Smooth muscle cell (in vitro differentiated cells): Measurements from ENCODE around the gene ESYT2. TPM values are rescaled to one million over a fixed set of nuclear protein-coding genes. Genes with fewer than 3 reads are reported as not detected.

ENCODE experiments used
- DNase-seq: peaks from one replicate; lab custom pipeline; 2025; ENCODE audit not compliant: unreplicated experiment; lab: John Stamatoyannopoulos, UW
- H2AFZ ChIP-seq: fragments of 200-600 bp; sonication (generic); 2 replicates; pipeline ENCODE4 v1.6.0; 2016; ENCODE audit warnings: antibody characterized with exemption, low read depth, mild to moderate bottlenecking
- H3F3A ChIP-seq: fragments of 200-600 bp; sonication (generic); 2 replicates; pipeline ENCODE4 v1.6.0; 2017; ENCODE audit warnings: antibody characterized with exemption, low read depth
- H3K27ac ChIP-seq: fragments of 200-600 bp; sonication (generic); 2 replicates; pipeline ENCODE4 v1.5.1; 2016; ENCODE audit warnings: low read depth, mild to moderate bottlenecking
- H3K27me3 ChIP-seq: fragments of 200-600 bp; sonication (generic); 2 replicates; pipeline ENCODE4 v1.6.1; 2016; ENCODE audit warnings: low read depth, mild to moderate bottlenecking
- H3K36me3 ChIP-seq: fragments of 200-600 bp; sonication (generic); 2 replicates; pipeline ENCODE4 v1.5.1; 2016; ENCODE audit warnings: low read depth
- H3K4me1 ChIP-seq: fragments of 200-600 bp; sonication (generic); 2 replicates; pipeline ENCODE4 v1.5.1; 2016; ENCODE audit warnings: low read depth
- H3K4me2 ChIP-seq: fragments of 200-600 bp; sonication (generic); 2 replicates; pipeline ENCODE4 v1.6.0; 2016; ENCODE audit warnings: mild to moderate bottlenecking
- H3K4me3 ChIP-seq: fragments of 200-600 bp; sonication (generic); 2 replicates; pipeline ENCODE4 v1.5.1; 2016; ENCODE audit warnings: mild to moderate bottlenecking
- H3K79me2 ChIP-seq: fragments of 200-600 bp; sonication (generic); 2 replicates; pipeline ENCODE4 v1.6.0; 2016; ENCODE audit warnings: low read depth, mild to moderate bottlenecking
- H3K9ac ChIP-seq: fragments of 200-600 bp; sonication (generic); 2 replicates; pipeline ENCODE4 v1.6.0; 2016; ENCODE audit warnings: low read depth
- H3K9me3 ChIP-seq: fragments of 200-600 bp; sonication (generic); replicated peaks from 2 replicates; pipeline ENCODE4 v1.5.1; 2016; ENCODE audit warnings: low read depth
- H4K20me1 ChIP-seq: fragments of 200-600 bp; sonication (generic); 2 replicates; pipeline ENCODE4 v1.6.0; 2016; ENCODE audit warnings: low read depth
- WGBS: methylation state at CpG from one replicate; pipeline ENCODE4 v1.1.7; 2016; ENCODE audit warnings: low lambda C conversion rate; 5-methylcytosine and 5-hydroxymethylcytosine counted together
- polyA plus RNA-seq: library from polyadenylated mRNA; unstranded; fragments of >200 nt; fragmentation: Nextera tagmentation; extraction: Ambion mirVana; gene quantifications from 2 replicates; pipeline ENCODE4 v1.2.1, GENCODE V29; 2016
- total RNA-seq: library from RNA; depleted of rRNA; stranded (reverse); fragments of >200 nt; gene quantifications from 2 replicates; pipeline ENCODE4 v1.2.3, GENCODE V29; 2014
- TF ChIP-seq, protein P1 (sequence below): fragments of 200-600 bp; sonication (generic); IDR thresholded peaks from 2 replicates; pipeline ENCODE4 v1.5.1; 2017; ENCODE audit warnings: borderline replicate concordance, mild to moderate bottlenecking, antibody characterized with exemption; ENCODE audit not compliant: insufficient read depth, poor library complexity, severe bottlenecking

ESYT2 gene
- total and polyA plus RNA-seq, 2 experiments from 2014 or later = 27.9 to 69.4 TPM

DNA sequence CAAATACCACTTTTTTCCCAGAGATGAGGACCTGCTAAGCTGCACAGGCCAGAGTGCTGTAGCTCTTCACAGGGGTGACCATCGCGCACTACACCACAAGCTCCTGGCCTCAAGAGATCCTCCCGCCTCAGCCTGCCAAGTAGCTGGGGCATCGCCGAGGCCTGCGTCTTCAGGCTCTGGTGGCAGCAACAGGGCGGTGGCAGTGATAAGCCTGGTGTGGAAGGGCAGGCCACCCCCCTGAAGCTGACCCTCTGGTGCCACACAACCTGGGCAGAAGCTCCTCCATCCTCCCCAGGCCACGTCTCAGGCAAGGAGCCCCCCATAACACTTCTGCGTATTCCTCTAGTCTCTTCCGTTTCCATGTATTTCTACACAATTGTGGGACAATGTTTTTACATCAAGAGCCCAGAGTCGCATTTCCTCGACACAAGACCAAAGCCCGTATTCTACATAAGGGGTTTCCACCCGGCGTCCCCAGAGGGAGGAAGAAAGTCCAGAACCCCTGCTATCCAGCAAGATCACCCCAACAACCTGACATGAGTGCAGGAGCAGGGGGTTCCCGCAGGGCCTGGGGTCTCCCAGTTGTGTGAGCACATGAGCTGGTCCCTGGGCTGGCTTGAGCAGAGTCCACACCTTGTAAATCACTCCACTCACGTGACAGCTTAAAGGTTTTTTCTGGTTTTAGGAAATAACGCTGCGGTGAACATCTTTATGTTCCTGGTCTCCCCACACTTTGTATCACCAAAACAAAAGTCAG, 87.1 kb downstream of the ESYT2 start:
- no peak overlapping the region for H3K4me2 ChIP-seq
- H3K36me3 ChIP-seq = peaks cover 7% of the 10 kb centered on the region
- no peaks in the 10 kb centered on the region for H3K9me3 ChIP-seq
- TF ChIP-seq, protein P1, sequence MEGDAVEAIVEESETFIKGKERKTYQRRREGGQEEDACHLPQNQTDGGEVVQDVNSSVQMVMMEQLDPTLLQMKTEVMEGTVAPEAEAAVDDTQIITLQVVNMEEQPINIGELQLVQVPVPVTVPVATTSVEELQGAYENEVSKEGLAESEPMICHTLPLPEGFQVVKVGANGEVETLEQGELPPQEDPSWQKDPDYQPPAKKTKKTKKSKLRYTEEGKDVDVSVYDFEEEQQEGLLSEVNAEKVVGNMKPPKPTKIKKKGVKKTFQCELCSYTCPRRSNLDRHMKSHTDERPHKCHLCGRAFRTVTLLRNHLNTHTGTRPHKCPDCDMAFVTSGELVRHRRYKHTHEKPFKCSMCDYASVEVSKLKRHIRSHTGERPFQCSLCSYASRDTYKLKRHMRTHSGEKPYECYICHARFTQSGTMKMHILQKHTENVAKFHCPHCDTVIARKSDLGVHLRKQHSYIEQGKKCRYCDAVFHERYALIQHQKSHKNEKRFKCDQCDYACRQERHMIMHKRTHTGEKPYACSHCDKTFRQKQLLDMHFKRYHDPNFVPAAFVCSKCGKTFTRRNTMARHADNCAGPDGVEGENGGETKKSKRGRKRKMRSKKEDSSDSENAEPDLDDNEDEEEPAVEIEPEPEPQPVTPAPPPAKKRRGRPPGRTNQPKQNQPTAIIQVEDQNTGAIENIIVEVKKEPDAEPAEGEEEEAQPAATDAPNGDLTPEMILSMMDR = no peak
- DNase-seq = no peak
- H3K79me2 ChIP-seq = no peaks in the 10 kb centered on the region
- H2AFZ ChIP-seq = no peak overlapping the region
- no peaks in the 10 kb centered on the region for H4K20me1 ChIP-seq
- no peaks in the 10 kb centered on the region for H3K27me3 ChIP-seq
- no peak overlapping the region for H3K4me3 ChIP-seq
- peaks cover 11% of the 10 kb centered on the region for H3F3A ChIP-seq
- H3K27ac ChIP-seq = peak overlapping the region; percentile 91
- 97% methylated on average over 19 of the region's 19 CpGs for WGBS
- no peak overlapping the region for H3K9ac ChIP-seq
- no peaks in the 10 kb centered on the region for H3K4me1 ChIP-seq

DNA sequence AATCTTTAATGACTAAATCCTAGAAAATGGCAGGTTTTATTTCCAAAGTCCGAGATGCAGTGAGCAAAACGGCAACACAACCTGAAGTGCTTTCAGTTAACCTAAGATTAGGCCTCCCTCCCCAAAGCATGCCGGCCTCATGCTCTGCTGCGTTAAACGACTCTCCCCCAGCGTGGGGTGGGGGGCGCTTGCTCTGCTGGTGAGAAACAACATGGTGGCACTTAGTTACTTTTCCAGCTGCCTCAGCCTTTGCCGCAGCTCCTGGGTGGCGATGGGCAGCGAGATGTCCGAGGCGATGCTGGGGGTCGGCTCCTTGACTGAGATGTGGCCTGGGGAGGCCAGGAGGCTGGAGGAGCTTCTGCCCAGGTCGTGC, 88.0 kb downstream of the ESYT2 start:
- Histone ChIP-seq H3K36me3 (peaks cover 7% of the 10 kb centered on the region), H3K79me2 (no peaks in the 10 kb centered on the region), H3K9me3 (no peaks in the 10 kb centered on the region), H3F3A (peaks cover 17% of the 10 kb centered on the region), H3K27ac (peak overlapping the region; percentile 91), H4K20me1 (no peaks in the 10 kb centered on the region), H3K4me3 (no peak overlapping the region), H3K4me2 (peak overlapping the region; percentile 58), H3K4me1 (no peaks in the 10 kb centered on the region), H3K9ac (peak overlapping the region; percentile 23), H3K27me3 (no peaks in the 10 kb centered on the region), H2AFZ (no peak overlapping the region)
- WGBS = 90% methylated on average over 14 of the region's 14 CpGs
- TF ChIP-seq, protein P1 = no peak
- DNase-seq = no peak

DNA sequence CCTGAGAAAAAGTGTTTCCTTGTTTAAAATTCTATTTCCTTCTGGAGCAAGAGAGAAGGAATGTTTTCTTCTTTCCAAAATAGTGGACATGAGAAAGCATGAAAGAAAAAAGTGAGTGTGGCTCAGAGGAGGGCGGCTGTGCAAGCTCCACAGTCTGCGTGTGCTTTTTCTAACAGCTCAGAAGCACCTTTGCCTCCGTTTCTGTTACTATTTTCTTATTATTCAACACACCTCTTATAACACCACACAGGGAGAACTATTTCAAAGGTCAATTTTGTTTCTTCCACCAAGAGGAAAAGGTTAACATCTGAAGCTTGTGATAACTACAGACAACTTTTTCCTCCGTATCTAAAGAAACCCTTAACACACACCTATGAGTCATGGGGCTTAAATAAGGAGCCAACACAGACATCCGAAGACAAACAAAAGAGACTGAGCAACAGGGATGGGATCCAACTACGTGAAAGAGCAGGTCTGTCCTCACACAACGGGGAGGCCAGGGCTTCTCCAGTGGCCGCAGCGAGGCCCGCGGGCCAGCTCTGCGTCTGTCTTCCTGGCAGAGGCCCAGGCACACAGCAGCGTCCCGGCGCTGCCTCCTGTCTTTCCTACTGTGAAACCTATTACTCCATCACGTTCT, 88.5 kb downstream of the ESYT2 start:
- TF ChIP-seq, protein P1 = no peak
- 47% methylated on average over 16 of the region's 16 CpGs for WGBS
- Histone ChIP-seq H3K27ac (peak overlapping the region; percentile 91), H3K36me3 (peaks cover 7% of the 10 kb centered on the region), H4K20me1 (no peaks in the 10 kb centered on the region), H3K79me2 (no peaks in the 10 kb centered on the region), H3K4me1 (no peaks in the 10 kb centered on the region), H3F3A (peaks cover 19% of the 10 kb centered on the region), H3K27me3 (no peaks in the 10 kb centered on the region), H3K9me3 (no peaks in the 10 kb centered on the region), H2AFZ (no peak overlapping the region), H3K9ac (peak overlapping the region; percentile 58), H3K4me2 (peak overlapping the region; percentile 58), H3K4me3 (no peak overlapping the region)
- DNase-seq = no peak
